ENCODE measurements around the gene OR13J1. TPM values are rescaled to one million over a fixed set of nuclear protein-coding genes. Genes with fewer than 3 reads are reported as not detected.

Gene OR13J1
- total and polyA plus RNA-seq, 4 donors, result not detected

DNA sequence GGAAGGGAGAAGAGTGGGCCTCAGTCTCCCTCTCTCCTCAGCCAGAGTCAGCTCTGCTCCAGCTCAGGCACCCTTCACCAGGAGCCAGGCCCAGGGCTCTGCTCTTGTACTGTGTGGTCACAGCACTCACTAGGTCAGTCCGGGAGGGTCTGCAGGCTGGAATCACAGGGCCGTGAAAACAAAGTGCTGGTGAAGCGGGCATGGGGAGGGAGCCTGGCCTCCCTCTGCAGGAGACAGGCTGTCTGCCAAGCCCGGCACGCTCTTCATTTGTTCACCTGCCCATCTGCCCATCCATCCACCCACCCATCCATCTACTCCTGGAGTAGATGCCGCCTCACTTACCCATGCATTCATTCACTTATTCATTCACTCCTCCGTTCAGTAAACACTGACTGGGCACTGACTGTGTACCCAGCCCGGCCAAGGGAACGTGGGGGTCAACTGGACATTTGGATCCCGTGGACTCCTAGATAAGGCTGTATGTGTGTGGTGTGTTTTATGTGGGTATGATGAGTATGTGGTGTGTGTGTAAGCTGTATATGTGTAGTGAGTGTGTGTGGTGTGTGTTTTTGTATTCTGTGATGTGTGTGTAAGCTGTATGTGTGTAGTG lies 42.7 kb upstream of the OR13J1 start:
- TF ChIP-seq, protein P1, sequence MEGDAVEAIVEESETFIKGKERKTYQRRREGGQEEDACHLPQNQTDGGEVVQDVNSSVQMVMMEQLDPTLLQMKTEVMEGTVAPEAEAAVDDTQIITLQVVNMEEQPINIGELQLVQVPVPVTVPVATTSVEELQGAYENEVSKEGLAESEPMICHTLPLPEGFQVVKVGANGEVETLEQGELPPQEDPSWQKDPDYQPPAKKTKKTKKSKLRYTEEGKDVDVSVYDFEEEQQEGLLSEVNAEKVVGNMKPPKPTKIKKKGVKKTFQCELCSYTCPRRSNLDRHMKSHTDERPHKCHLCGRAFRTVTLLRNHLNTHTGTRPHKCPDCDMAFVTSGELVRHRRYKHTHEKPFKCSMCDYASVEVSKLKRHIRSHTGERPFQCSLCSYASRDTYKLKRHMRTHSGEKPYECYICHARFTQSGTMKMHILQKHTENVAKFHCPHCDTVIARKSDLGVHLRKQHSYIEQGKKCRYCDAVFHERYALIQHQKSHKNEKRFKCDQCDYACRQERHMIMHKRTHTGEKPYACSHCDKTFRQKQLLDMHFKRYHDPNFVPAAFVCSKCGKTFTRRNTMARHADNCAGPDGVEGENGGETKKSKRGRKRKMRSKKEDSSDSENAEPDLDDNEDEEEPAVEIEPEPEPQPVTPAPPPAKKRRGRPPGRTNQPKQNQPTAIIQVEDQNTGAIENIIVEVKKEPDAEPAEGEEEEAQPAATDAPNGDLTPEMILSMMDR (IDR thresholded peaks at IDR 0.05; ENCODE audit: control extremely low read depth, extremely low read depth), result no peak
- no peak for DNase-seq
- peaks cover 0 to 22% (median 12%) of the 10 kb centered on the region in 5 donors for H3K4me1 ChIP-seq (ENCODE audit: control insufficient read depth in 5 of 5, insufficient read depth in 5 of 5, low read length in 5 of 5)

DNA sequence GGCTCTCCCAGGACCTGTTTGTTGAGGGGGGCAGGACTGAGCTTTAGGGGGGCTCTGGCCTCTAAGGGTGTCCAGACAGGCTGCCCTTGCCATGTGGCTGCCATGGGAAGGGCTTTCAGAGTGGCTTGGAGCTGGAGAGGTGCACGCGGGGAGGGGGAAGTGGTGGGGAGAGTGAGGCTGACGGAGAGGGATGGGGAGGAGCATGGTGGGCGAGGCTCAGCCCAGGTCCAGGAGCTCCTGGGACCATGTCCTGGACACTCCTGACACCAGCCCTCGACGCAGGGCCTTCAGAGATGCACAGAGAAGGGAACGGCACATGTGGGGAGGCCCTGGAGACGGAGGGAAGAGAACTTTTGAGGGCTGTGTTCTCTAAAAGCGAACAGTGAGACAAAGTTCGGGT lies 41.5 kb upstream of the OR13J1 start:
- H3K36me3 ChIP-seq (ENCODE audit: control insufficient read depth in 4 of 4, insufficient read depth in 4 of 4, low read length in 4 of 4), result no peaks in the 10 kb centered on the region
- 71 to 73% methylated on average over 9 to 10 of the region's 10 CpGs for WGBS, 2 donors
- DNase-seq (no peak), ATAC-seq (ENCODE audit: insufficient read depth, low FRiP score) (no peak)
- peaks cover 0 to 2% (median 0%) of the 10 kb centered on the region in 4 donors for H3K9me3 ChIP-seq (ENCODE audit: control insufficient read depth in 4 of 4, insufficient read depth in 3 of 4, low read length in 3 of 4)
- H3K4me1 ChIP-seq (ENCODE audit: control insufficient read depth in 5 of 5, insufficient read depth in 5 of 5, low read length in 5 of 5), result peaks cover 0 to 30% (median 21%) of the 10 kb centered on the region in 5 donors
- TF ChIP-seq, protein P1 (IDR thresholded peaks at IDR 0.05; ENCODE audit: control extremely low read depth, extremely low read depth), result no peak
- H3K9ac ChIP-seq (ENCODE audit: insufficient read depth in 1 of 2, low read length in 2 of 2), result no peak overlapping the region
- no peaks in the 10 kb centered on the region for H3K27me3 ChIP-seq (ENCODE audit: control insufficient read depth in 3 of 3, insufficient read depth in 3 of 3, low read length in 2 of 3)
- H3K4me3 ChIP-seq, result no peak overlapping the region
- H3K27ac ChIP-seq (ENCODE audit: low read depth in 1 of 2, low read length in 1 of 2), result peak overlapping the region in 1 of 2 donors; percentile 66

More for the DNA sequence above, 42.7 kb upstream of the OR13J1 start:
- 74 to 79% methylated on average over 10 of the region's 10 CpGs for WGBS, 2 donors
- H3K9ac ChIP-seq (ENCODE audit: insufficient read depth in 1 of 2, low read length in 2 of 2), result no peak overlapping the region
- ATAC-seq (ENCODE audit: insufficient read depth, low FRiP score), result no peak
- no peaks in the 10 kb centered on the region for H3K27me3 ChIP-seq (ENCODE audit: control insufficient read depth in 3 of 3, insufficient read depth in 3 of 3, low read length in 2 of 3)
- H3K27ac ChIP-seq (ENCODE audit: low read depth in 1 of 2, low read length in 1 of 2), result peak overlapping the region; percentile 21 to 42
- H3K4me3 ChIP-seq, result no peak overlapping the region
- peaks cover 0 to 2% (median 0%) of the 10 kb centered on the region in 4 donors for H3K9me3 ChIP-seq (ENCODE audit: control insufficient read depth in 4 of 4, insufficient read depth in 3 of 4, low read length in 3 of 4)
- H3K36me3 ChIP-seq (ENCODE audit: control insufficient read depth in 4 of 4, insufficient read depth in 4 of 4, low read length in 4 of 4), result no peaks in the 10 kb centered on the region

DNA sequence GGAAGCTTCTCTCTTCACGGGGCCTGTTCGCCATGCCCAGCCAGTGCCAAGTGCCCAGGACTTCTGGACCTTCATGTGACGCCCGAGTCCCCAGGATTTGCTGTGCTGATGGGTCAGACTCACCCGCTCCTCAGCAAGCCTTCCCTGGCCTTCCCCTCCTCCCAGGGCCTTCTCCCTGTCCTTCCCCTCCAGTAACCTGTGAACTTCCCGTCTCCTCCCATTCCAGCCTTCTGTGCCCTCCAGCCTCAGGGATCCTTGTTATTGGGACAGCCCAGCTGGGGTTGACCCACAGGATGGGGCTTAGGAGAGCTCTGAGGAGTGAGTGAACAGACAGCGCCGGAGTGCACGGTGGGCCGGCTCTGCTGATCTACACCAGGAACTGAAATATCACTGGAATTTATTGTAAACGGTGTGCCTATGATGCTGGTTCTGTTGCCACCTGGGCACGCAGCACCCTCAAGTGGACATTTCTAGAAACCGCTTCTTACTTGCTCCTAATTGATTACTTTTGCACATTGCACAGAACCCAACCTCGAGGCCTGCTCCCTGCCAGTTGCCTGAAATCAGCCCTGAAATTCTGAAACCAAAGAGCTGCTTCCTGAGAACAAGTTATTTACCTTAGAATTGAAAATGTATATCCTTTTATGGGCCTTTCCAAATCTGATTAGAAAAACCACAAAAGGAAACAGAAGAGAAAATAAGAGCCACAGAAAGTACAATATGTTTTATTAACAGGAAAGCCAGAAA lies 40.6 kb upstream of the OR13J1 start:
- peak overlapping the region; percentile 21 for H3K4me3 ChIP-seq
- H3K9me3 ChIP-seq (ENCODE audit: control insufficient read depth in 4 of 4, insufficient read depth in 3 of 4, low read length in 3 of 4), result peaks cover 0 to 2% (median 0%) of the 10 kb centered on the region in 4 donors
- TF ChIP-seq, protein P1 (IDR thresholded peaks at IDR 0.05; ENCODE audit: control extremely low read depth, extremely low read depth), result peak; percentile 23
- no peaks in the 10 kb centered on the region for H3K36me3 ChIP-seq (ENCODE audit: control insufficient read depth in 4 of 4, insufficient read depth in 4 of 4, low read length in 4 of 4)
- DNase-seq (no peak), ATAC-seq (ENCODE audit: insufficient read depth, low FRiP score) (no peak)
- H3K9ac ChIP-seq (ENCODE audit: insufficient read depth in 1 of 2, low read length in 2 of 2), result no peak overlapping the region
- WGBS, 2 donors, result 42 to 47% methylated on average over 14 of the region's 14 CpGs
- no peaks in the 10 kb centered on the region for H3K27me3 ChIP-seq (ENCODE audit: control insufficient read depth in 3 of 3, insufficient read depth in 3 of 3, low read length in 2 of 3)
- H3K27ac ChIP-seq (ENCODE audit: low read depth in 1 of 2, low read length in 1 of 2), result peak overlapping the region; percentile 96 to 99
- peaks cover 0 to 37% (median 30%) of the 10 kb centered on the region in 5 donors for H3K4me1 ChIP-seq (ENCODE audit: control insufficient read depth in 5 of 5, insufficient read depth in 5 of 5, low read length in 5 of 5)

Measured in lung (tissue), 12 donors.